ENCODE measurements around the gene C9orf72. TPM values are rescaled to one million over a fixed set of nuclear protein-coding genes. Genes with fewer than 3 reads are reported as not detected.
A peak's percentile ranks its signal among the peaks of the same experiment; 100 is the strongest.

Gene C9orf72
- total RNA-seq, 1 donor from 2014 or later: 27.6 TPM

- DNase-seq: no peak
These were observed 34.6 kb downstream of the C9orf72 start for GRCh38 chr9:27538647-27539046.

GRCh38 chr9:27537756-27538155 lies 35.5 kb downstream of the C9orf72 start:
- no peak for DNase-seq

- no peak for DNase-seq
These were observed 36.2 kb downstream of the C9orf72 start for GRCh38 chr9:27537027-27537435.

GRCh38 chr9:27536168-27536567 lies 37.1 kb downstream of the C9orf72 start:
- no peak for DNase-seq

DNA sequence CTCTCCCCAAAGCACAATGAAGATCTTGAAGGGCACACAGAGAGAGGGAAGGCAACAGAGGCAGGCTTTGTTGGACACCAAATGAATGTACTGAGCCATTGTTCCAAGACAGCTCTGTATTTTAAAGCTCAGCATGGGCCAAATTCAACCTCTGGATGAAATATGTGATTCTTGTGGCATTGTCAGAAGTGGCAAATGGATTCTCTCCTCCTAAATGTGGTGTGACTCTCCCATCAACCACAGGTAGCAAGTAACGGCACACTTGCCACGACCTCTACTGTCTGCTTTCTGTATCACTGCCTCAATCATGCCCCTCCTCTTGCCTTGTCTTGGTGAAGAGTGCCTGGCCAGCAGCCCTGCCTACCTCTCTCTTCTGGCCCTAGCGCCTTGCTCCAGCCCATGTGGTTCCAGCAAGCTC lies 37.6 kb downstream of the C9orf72 start:
- DNase-seq: no peak

- no peak for DNase-seq
These were observed 38.5 kb downstream of the C9orf72 start for GRCh38 chr9:27534658-27535209.

- peak; percentile 38 for DNase-seq
These were observed 39.1 kb downstream of the C9orf72 start for GRCh38 chr9:27534131-27534530.

- no peak for DNase-seq
These were observed 40.0 kb downstream of the C9orf72 start for GRCh38 chr9:27533311-27533710.

GRCh38 chr9:27532046-27532445 lies 41.2 kb downstream of the C9orf72 start:
- DNase-seq: no peak

- DNase-seq: no peak
These were observed 42.1 kb downstream of the C9orf72 start for GRCh38 chr9:27530915-27531755.

- DNase-seq: peak; percentile 92
These were observed 43.7 kb downstream of the C9orf72 start, which contains the start of gene MOB3B for GRCh38 chr9:27529316-27530278. Gene MOB3B, minus strand, starts transcription at chr9:27529814. Its CDS starts 74,264 bp downstream, at chr9:27455550.

DNA sequence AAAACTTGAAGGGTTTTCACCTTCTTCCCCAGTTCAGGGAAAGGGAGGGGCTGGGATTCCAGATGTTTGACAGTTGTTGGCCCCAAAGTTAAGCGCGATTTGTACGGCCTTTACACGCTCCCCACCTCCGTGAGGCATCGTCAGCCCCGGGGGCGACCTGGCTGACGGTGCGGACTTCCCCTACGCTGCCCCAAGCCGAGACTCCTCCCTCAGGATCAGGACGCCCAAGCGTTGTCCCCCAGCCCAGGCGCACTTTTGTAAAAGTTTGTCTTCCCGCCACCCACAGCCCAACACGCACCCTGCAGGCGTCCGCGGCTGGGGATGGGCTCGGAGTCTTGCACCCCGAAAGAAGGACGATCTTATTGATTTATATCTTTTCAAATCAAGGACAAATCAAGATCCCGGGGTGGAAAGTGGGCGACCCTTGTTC lies 44.4 kb downstream of the C9orf72 start:
- peak; percentile 77 for DNase-seq

- peak; percentile 88 for DNase-seq
These were observed 45.0 kb downstream of the C9orf72 start for GRCh38 chr9:27528076-27528885.

GRCh38 chr9:27527702-27528075 lies 45.6 kb downstream of the C9orf72 start:
- no peak for DNase-seq

- DNase-seq: no peak
These were observed 49.0 kb downstream of the C9orf72 start, which contains the start of gene IFNK for GRCh38 chr9:27524236-27524635. Gene IFNK, plus strand, starts transcription at chr9:27524290. Its CDS starts 47 bp downstream, at chr9:27524337.

- no peak for DNase-seq
These were observed 50.1 kb downstream of the C9orf72 start for GRCh38 chr9:27523141-27523540.

GRCh38 chr9:27520986-27521385 lies 52.3 kb downstream of the C9orf72 start:
- no peak for DNase-seq

- no peak for DNase-seq
These were observed 53.5 kb downstream of the C9orf72 start for GRCh38 chr9:27519466-27520465.

DNA sequence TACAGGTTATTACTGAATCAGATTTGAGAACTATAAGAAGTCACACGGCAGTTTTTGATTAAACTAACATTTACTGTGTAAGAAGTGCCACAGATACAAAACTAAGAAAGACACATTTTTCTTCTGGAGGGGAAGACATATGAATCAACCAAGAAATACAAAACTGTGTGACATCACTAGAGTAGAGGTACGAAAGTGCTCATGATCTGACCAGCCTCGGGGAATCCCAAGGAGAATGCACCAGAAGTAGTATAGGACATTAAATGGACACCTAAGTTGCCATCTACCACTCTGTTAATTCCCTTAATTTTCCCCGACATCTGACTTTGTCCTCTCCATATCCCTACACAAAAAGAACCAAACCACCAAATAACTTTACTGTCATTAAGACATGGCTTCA lies 54.5 kb downstream of the C9orf72 start:
- no peak for DNase-seq

- DNase-seq: no peak
These were observed 55.3 kb downstream of the C9orf72 start for GRCh38 chr9:27518006-27518405.
